ENCODE results near the gene ELAVL3.

ELAVL3 gene

DNA sequence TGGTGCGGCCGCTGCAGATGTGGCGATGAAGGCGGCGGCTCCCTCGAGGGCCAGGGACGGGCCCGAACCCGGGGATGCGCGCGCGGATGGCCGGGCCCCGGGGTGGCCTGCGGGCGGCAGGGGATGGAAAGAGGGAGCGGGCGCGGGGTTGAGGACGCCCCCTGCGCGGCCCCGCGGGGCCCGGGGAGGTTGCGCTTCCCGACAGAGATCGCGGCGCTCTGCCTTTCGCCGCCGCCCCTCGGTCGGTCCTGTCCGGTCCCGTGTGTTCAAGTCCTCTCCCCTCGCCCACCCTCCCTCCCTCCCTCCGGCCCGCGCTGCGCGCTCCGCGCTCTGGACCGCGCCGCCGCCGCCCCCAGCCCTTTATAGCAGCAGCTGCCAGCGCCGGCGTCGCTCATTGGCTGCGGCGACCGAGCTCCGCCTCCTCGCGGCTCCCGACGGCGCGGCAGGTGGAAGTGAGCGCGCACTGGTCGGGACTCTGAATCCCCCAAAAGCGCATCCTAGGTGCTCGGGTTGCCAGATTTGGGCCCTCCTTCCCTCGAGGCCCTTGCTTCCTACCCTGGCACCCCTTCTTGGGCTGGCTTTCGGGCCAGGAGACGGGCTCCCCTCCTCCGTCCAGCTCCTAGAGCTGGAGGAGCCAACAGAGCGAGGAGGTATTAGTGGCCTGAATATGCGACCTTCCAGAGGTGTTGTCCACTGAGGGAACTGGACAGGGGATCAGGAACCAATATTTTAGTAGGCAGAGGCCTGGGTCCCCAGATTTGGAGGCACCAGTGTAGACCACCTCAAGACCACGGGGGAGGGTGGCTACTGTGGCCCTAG, at the start of gene ELAVL3:
Gene ELAVL3, minus strand, starts transcription at position 332 of the 819 bp plus-strand sequence. CDS start 438 bp downstream, outside the sequence.
- H3K9ac ChIP-seq, result no peak within 1 kb of the TSS; a peak in 1 of 22 replicates
- H3K4me3 ChIP-seq, result peak within 1 kb of the TSS in 9 of 10 experiments; percentile 50 to 67 (median 56); a peak in 11 of 20 replicates
- H3K4me2 ChIP-seq, result peak within 1 kb of the TSS; percentile 80 to 94 (median 88)
- H3K36me3 ChIP-seq, result no peaks in the 10 kb centered on the region
- H3K27ac ChIP-seq, result no peak within 1 kb of the TSS
- TF ChIP-seq Cebpa-rat (IDR thresholded peaks at IDR 0.05), result no peak
- H3K4me1 ChIP-seq, result peaks cover 23 to 44% (median 34%) of the 10 kb centered on the region in 10 experiments
- peaks cover 9 to 34% (median 23%) of the 10 kb centered on the region in 11 experiments; a peak in 19 of 22 replicates for H3K27me3 ChIP-seq
- H3K9me3 ChIP-seq (replicated peaks in 1 of 11), result no peaks in the 10 kb centered on the region
- H4K20me1 ChIP-seq, result peaks cover 0 to 11% (median 0%) of the 10 kb centered on the region in 11 experiments; a peak in 2 of 22 replicates

DNA sequence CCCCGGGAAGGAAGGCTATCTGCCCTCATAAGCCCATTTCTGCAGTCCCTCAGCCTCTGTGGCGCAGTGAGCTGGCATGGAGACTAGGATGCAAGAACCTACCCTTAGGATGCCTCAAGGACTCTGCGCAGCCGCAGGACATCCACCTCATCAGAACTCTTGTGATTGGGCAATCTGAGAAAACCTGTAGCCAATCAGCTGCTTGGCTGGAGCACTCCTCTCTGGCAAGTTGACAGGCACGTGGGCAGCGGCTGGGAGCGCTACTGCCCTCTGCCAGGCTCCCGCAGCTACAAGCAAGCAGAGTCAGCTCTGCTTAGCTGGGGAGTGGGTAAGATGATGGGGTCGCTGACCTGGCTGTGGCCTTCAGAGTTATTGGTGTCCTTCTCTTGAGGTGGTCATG, 49.6 kb upstream of the ELAVL3 start:
- TF ChIP-seq Cebpa-rat (IDR thresholded peaks at IDR 0.05), result 0 out of 22 replicates have a peak, but pooled peaks of 1 of the 11 experiments have one; percentile 22
- H3K4me1 ChIP-seq, result peaks cover 10 to 33% (median 25%) of the 10 kb centered on the region in 10 experiments
- H3K9ac ChIP-seq, result no peak overlapping the region
- no peak overlapping the region for H3K4me2 ChIP-seq
- H3K27ac ChIP-seq, result no peak overlapping the region
- H3K27me3 ChIP-seq, result no peaks in the 10 kb centered on the region
- H3K9me3 ChIP-seq (replicated peaks in 1 of 11), result no peaks in the 10 kb centered on the region
- no peak overlapping the region for H3K4me3 ChIP-seq
- H3K36me3 ChIP-seq, result peaks cover 0 to 17% (median 1%) of the 10 kb centered on the region in 11 experiments; a peak in 7 of 22 replicates
- peaks cover 0 to 27% (median 6%) of the 10 kb centered on the region in 11 experiments; a peak in 8 of 22 replicates for H4K20me1 ChIP-seq

DNA sequence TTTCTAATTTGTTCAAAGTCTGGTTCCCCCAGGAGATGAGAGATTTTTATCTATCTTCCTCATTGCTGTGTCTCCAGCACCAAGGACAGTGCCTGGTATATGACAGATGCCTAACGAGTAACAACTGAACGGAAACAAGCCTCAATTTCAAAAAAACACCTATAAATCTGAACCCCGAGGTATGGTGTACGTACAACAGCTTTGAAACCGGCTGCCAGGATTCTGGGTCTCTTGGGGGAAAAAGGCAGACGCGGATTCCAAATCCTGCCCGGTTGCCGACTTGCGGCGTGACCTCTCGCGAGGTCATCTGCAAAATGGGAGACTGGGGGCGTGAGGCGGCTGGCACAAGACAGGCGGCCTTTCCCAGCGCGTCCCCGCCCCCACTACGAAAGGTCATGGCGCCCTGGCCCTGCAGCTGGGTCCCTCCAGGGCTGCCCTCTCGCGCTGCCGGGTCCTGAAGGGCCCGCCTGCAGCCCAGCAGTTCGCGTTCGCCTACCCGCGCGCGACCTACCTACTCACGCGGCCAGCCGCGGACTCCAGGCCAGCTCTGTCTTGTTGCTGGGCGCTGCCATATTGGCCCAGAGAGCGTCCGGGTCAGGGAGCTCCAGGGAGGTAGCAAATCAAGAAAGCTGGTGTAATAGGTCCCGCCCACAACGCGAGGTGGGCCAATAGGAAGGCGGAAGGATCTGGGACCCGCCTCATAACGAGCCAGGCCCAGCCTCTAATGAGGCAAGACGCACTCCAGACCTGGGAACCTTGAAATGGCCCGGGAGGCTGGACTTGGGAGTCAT, 47.9 kb upstream of the ELAVL3 start, which contains the start of gene ECSIT:
Gene ECSIT, minus strand, starts transcription at position 584 of the 791 bp plus-strand sequence. CDS start 9,964 bp downstream, outside the sequence.
- Histone ChIP-seq H3K4me1 (peaks cover 10 to 17% (median 13%) of the 10 kb centered on the region in 10 experiments), H3K9me3 (replicated peaks in 1 of 11) (no peaks in the 10 kb centered on the region), H3K36me3 (peaks cover 3 to 34% (median 15%) of the 10 kb centered on the region in 11 experiments; a peak in 14 of 22 replicates), H3K4me3 (peak within 1 kb of the TSS; percentile 64 to 87 (median 77)), H3K27ac (peak within 1 kb of the TSS; percentile 34 to 94 (median 87); a peak in 21 of 22 replicates), H3K4me2 (peak within 1 kb of the TSS; percentile 84 to 97 (median 94)), H3K27me3 (no peaks in the 10 kb centered on the region), H3K9ac (peak within 1 kb of the TSS; percentile 74 to 92 (median 88)), H4K20me1 (peaks cover 0 to 40% (median 7%) of the 10 kb centered on the region in 11 experiments; a peak in 10 of 22 replicates)
- no peak for TF ChIP-seq Cebpa-rat (IDR thresholded peaks at IDR 0.05)

DNA sequence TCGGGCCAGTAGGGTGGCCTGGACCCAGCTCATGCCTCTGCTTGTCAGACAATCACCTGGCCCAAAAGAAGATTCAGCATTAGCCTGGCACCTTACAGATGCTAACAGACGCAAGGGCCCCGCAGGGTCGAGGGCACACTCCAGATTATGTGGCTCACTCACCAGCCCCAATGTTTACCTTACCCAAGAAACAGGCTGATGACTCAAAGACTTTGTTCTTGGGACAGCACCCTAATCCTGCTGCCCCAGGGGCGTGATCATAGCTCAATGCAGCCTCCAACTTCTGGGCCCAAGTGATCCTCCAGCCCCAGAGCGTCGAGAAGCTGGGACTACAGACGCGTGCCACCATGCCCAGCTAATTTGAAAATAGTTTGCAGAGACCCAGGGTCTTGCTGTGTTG, 38.3 kb upstream of the ELAVL3 start:
- H3K27ac ChIP-seq, result no peak overlapping the region
- no peak overlapping the region for H3K9ac ChIP-seq
- no peaks in the 10 kb centered on the region for H3K4me1 ChIP-seq
- no peaks in the 10 kb centered on the region for H3K9me3 ChIP-seq (replicated peaks in 1 of 11)
- H3K4me3 ChIP-seq, result no peak overlapping the region
- no peak for TF ChIP-seq Cebpa-rat (IDR thresholded peaks at IDR 0.05)
- H4K20me1 ChIP-seq, result peaks cover 0 to 55% (median 19%) of the 10 kb centered on the region in 11 experiments; a peak in 12 of 22 replicates
- H3K4me2 ChIP-seq, result no peak overlapping the region
- peaks cover 14 to 98% (median 55%) of the 10 kb centered on the region in 11 experiments for H3K36me3 ChIP-seq
- H3K27me3 ChIP-seq, result no peaks in the 10 kb centered on the region

DNA sequence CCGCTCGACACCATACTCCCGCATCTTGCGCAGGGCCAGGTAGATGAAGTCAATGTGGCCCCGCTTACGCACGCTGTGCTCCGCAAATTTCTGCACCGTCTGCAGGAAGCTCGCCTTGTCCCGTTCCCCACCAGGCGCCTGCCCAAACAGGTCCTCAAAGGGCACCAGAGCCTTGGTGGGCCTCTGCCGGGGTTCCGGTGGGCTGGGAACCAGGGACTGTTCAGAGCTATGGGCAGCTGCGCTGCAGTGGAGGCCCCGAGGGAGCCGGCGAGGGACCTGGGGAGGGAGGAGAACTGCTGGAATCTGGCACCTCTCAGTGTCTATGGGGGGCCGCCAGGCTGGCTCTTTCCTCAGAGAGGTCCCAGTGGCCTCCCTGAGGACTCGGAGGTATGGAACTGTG, 33.1 kb upstream of the ELAVL3 start:
- Histone ChIP-seq H3K4me1 (no peaks in the 10 kb centered on the region), H4K20me1 (peaks cover 0 to 19% (median 5%) of the 10 kb centered on the region in 11 experiments; a peak in 11 of 22 replicates), H3K27me3 (no peaks in the 10 kb centered on the region), H3K4me3 (no peak overlapping the region), H3K9ac (no peak overlapping the region), H3K36me3 (peaks cover 25 to 89% (median 62%) of the 10 kb centered on the region in 11 experiments), H3K27ac (no peak overlapping the region), H3K9me3 (replicated peaks in 1 of 11) (no peaks in the 10 kb centered on the region), H3K4me2 (no peak overlapping the region)
- no peak for TF ChIP-seq Cebpa-rat (IDR thresholded peaks at IDR 0.05)

DNA sequence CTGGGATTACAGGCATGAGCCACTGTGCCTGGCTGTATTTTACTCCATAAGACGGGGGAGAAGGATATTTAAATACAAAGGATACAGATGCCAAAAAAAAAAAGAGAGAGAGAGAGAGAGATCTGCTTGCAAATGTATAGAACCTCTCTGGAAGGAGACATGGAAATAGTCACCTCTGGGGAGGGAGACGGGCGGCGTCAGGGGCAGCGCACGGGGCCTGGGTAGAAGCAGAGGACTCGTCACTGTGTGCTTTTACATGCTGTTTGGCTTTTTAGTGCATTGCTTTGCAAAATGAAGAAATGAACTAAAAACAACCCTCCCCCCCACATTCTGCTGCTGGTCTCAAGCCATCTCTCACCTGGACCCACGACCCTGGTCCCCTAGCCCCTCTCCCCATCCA, 29.6 kb upstream of the ELAVL3 start:
- H3K36me3 ChIP-seq, result peaks cover 12 to 66% (median 34%) of the 10 kb centered on the region in 11 experiments; a peak in 21 of 22 replicates
- H3K4me3 ChIP-seq, result no peak overlapping the region
- no peak for TF ChIP-seq Cebpa-rat (IDR thresholded peaks at IDR 0.05)
- no peaks in the 10 kb centered on the region for H3K9me3 ChIP-seq (replicated peaks in 1 of 11)
- H3K27ac ChIP-seq, result no peak overlapping the region
- H3K27me3 ChIP-seq, result no peaks in the 10 kb centered on the region
- peaks cover 0 to 13% (median 0%) of the 10 kb centered on the region in 11 experiments; a peak in 5 of 22 replicates for H4K20me1 ChIP-seq
- no peak overlapping the region for H3K9ac ChIP-seq
- H3K4me1 ChIP-seq, result peaks cover 10 to 18% (median 13%) of the 10 kb centered on the region in 10 experiments
- no peak overlapping the region for H3K4me2 ChIP-seq

DNA sequence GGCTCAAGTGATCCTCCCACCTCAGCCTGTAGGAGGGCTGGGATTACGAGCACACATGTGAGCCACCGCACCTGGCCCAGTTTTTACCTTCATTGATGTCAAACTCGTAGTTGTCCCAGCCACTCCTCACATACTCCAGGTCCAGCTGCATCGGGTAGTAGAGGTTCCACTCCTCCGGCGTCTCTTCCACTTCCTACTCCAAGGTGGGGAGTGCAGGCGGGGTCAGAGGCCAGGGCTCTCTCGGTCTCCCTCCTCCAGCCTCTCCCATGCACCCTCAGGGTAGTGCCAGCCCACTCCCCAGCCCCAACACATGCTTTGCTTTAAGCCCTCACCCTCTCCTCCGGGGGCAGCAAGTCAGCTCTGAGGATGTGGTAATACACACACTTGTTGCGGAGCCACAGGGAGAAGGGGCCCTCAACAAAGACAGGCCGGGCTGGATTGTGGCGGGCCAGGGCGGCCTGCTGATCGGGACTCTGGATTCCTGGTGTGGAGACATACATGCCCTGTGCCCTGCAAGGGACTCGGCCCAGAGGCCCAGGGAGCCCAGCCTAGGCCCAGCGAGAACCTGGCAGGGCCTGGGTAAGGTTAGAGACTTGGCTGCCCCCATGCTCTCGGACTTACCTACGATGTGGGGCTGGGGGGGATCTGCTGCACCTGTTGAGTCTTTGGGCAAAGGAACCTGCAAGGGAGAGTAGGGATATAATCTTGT, 26.7 kb upstream of the ELAVL3 start:
- Histone ChIP-seq H3K9ac (0 out of 22 replicates have a peak overlapping the region, but pooled peaks of 1 of the 11 experiments have one; percentile 13), H3K4me2 (peak overlapping the region in 1 of 11 experiments; percentile 98; a peak in 1 of 22 replicates), H4K20me1 (peaks cover 0 to 7% (median 0%) of the 10 kb centered on the region in 11 experiments; a peak in 3 of 22 replicates)

DNA sequence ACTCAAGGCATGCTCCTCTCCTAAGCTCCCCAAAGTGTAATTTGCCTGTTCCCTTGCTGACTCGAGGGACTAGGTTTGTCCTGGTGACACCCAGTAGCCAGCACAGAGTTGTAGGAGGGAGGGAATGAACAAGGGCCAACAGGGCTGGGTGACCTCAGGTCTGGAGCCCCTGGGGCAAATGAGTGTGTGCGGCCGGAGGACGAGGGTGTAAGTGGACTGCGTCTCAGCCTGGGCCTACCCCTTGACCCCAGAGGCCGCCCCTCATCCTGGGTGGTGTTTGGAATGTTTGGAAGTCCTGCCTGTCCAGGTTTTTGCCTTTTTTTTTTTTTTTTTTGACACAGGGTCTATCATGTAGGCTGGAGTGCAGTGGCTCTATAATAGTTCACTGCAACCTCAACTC, 26.1 kb upstream of the ELAVL3 start:
- Histone ChIP-seq H3K9me3 (replicated peaks in 1 of 11) (no peaks in the 10 kb centered on the region), H3K36me3 (peaks cover 0 to 36% (median 12%) of the 10 kb centered on the region in 11 experiments; a peak in 17 of 22 replicates), H3K4me2 (peak overlapping the region; percentile 77 to 99 (median 91); a peak in 17 of 22 replicates), H3K27ac (no peak overlapping the region), H4K20me1 (peaks cover 0 to 7% (median 0%) of the 10 kb centered on the region in 11 experiments; a peak in 2 of 22 replicates), H3K27me3 (no peaks in the 10 kb centered on the region), H3K4me1 (peaks cover 18 to 27% (median 22%) of the 10 kb centered on the region in 10 experiments), H3K9ac (0 out of 22 replicates have a peak overlapping the region, but pooled peaks of 1 of the 11 experiments have one; percentile 94), H3K4me3 (no peak overlapping the region)
- no peak for TF ChIP-seq Cebpa-rat (IDR thresholded peaks at IDR 0.05)

More for the DNA sequence above, 26.7 kb upstream of the ELAVL3 start:
- Histone ChIP-seq H3K4me3 (no peak overlapping the region), H3K9me3 (replicated peaks in 1 of 11) (no peaks in the 10 kb centered on the region), H3K27ac (no peak overlapping the region), H3K36me3 (peaks cover 3 to 41% (median 18%) of the 10 kb centered on the region in 11 experiments; a peak in 19 of 22 replicates), H3K27me3 (no peaks in the 10 kb centered on the region), H3K4me1 (peaks cover 18 to 27% (median 22%) of the 10 kb centered on the region in 10 experiments)
- TF ChIP-seq Cebpa-rat (IDR thresholded peaks at IDR 0.05), result no peak

All from BLaER1 treated with 17β-estradiol and CSF1 and Interleukin-3, amounts not matched to agents 10 nM and 100 nM (cell line).